HepG2 (cell line): ENCODE results near the gene OSBPL2.

Experiments used
- ARNT ChIP-seq: fragments of 450-650 bp; IDR thresholded peaks from 2 replicates; pipeline ENCODE4 v1.6.1; 2017
- CENPX ChIP-seq: sonication (generic); formaldehyde crosslinking; IDR thresholded peaks from 2 replicates; pipeline ENCODE4 v1.9.0; 2021; ENCODE audit warnings: mild to moderate bottlenecking, missing genetic modification reagents, moderate library complexity
- HDAC6 ChIP-seq: fragments of 200-600 bp; sonication (generic); IDR thresholded peaks from 2 replicates; pipeline ENCODE4 v1.7.0; 2017; ENCODE audit warnings: mild to moderate bottlenecking, antibody characterized with exemption, low read length, low read depth
- HNRNPK ChIP-seq: fragments of 200-400 bp; formaldehyde crosslinking; IDR thresholded peaks from 2 replicates; pipeline ENCODE4 v1.6.1; 2018; ENCODE audit warnings: low read length, low read depth, moderate library complexity, mild to moderate bottlenecking; ENCODE audit not compliant: poor library complexity, severe bottlenecking
- HOXD1 ChIP-seq: sonication (generic); formaldehyde crosslinking; IDR thresholded peaks from 2 replicates; pipeline ENCODE4 v1.5.0; 2020; ENCODE audit warnings: missing genetic modification reagents
- NFRKB ChIP-seq: fragments of 450-650 bp; IDR thresholded peaks from 2 replicates; pipeline ENCODE4 v1.6.1; 2017
- POGZ ChIP-seq: sonication (generic); formaldehyde crosslinking; IDR thresholded peaks from 2 replicates; pipeline ENCODE4 v1.4.0; 2020; ENCODE audit warnings: mild to moderate bottlenecking, missing genetic modification reagents
- POLR2AphosphoS5 ChIP-seq: IDR thresholded peaks from 2 replicates; pipeline ENCODE4 v1.6.1; 2012; ENCODE audit warnings: low read depth, low read length
- TCF7 ChIP-seq: sonication (generic); IDR thresholded peaks from 2 replicates; pipeline ENCODE4 v1.6.1; 2016; ENCODE audit warnings: antibody characterized with exemption, low read depth
- ZNF792 ChIP-seq: IDR thresholded peaks from 2 replicates; pipeline ENCODE4 v1.6.1; 2016
- TF ChIP-seq, protein P1 (sequence below): sonication (generic); formaldehyde crosslinking; IDR thresholded peaks from 2 replicates; pipeline ENCODE4 v1.5.1; 2020; ENCODE audit warnings: missing genetic modification reagents, mild to moderate bottlenecking, borderline replicate concordance
- TF ChIP-seq, protein P2 (sequence below): IDR thresholded peaks from 2 replicates; pipeline ENCODE4 v1.6.1; 2016; ENCODE audit warnings: missing genetic modification reagents, missing compliant biosample characterization
- TF ChIP-seq, protein P3 (sequence below): sonication (generic); formaldehyde crosslinking; IDR thresholded peaks from 2 replicates; pipeline ENCODE4 v1.5.0; 2020; ENCODE audit warnings: mild to moderate bottlenecking, missing genetic modification reagents, moderate library complexity
- TF ChIP-seq, protein P4 (sequence below), 2 experiments: fragments of 450-650 bp in 1 of 2; sonication (generic) in 1 of 2; formaldehyde crosslinking; IDR thresholded peaks; 2 replicates each; pipeline versions ENCODE4 v1.5.0 to v1.8.0; 2020 to 2022; ENCODE audit warnings: mild to moderate bottlenecking in 1 of 2, missing genetic modification reagents in 1 of 2

DNA sequence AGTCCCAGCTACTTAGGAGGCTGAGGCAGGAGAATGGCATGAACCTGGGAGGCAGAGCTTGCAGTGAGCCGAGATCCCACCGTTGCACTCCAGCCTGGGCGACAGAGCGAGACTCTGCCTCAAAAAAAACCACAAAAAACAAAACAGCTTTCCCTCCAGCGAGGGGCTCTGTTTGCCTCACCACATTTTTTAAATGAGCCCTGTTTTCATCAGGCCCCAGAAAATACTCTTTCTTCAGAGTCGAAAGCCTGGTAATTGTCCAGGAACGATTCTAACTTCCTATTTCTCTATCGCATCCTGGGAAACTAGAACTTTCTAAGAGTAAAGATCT lies 43.3 kb upstream of the OSBPL2 start:
- TF ChIP-seq ARNT (no peak), HOXD1 (CRISPR knock-in tag) (no peak), HDAC6 (no peak), CENPX (CRISPR knock-in tag) (no peak), TCF7 (no peak), POLR2AphosphoS5 (no peak), ZNF792 (CRISPR knock-in tag) (no peak), POGZ (CRISPR knock-in tag) (no peak), NFRKB (no peak), HNRNPK (no peak)
- TF ChIP-seq, protein P1, sequence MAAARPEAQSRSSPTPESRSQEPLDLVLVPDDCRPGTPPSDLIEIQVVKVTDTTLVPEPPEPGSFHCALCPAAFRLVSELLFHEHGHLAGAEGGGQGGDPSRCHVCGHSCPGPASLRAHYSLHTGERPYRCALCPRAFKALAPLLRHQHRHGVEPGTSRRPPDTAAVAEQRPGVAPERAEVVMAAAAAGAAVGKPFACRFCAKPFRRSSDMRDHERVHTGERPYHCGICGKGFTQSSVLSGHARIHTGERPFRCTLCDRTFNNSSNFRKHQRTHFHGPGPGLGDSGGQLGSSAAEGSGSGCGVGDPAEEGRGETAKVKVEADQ (CRISPR knock-in tag) = no peak
- TF ChIP-seq, protein P2, sequence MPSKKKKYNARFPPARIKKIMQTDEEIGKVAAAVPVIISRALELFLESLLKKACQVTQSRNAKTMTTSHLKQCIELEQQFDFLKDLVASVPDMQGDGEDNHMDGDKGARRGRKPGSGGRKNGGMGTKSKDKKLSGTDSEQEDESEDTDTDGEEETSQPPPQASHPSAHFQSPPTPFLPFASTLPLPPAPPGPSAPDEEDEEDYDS (CRISPR knock-in tag) = no peak
- TF ChIP-seq, protein P3, sequence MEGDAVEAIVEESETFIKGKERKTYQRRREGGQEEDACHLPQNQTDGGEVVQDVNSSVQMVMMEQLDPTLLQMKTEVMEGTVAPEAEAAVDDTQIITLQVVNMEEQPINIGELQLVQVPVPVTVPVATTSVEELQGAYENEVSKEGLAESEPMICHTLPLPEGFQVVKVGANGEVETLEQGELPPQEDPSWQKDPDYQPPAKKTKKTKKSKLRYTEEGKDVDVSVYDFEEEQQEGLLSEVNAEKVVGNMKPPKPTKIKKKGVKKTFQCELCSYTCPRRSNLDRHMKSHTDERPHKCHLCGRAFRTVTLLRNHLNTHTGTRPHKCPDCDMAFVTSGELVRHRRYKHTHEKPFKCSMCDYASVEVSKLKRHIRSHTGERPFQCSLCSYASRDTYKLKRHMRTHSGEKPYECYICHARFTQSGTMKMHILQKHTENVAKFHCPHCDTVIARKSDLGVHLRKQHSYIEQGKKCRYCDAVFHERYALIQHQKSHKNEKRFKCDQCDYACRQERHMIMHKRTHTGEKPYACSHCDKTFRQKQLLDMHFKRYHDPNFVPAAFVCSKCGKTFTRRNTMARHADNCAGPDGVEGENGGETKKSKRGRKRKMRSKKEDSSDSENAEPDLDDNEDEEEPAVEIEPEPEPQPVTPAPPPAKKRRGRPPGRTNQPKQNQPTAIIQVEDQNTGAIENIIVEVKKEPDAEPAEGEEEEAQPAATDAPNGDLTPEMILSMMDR (CRISPR knock-in tag) = no peak
- TF ChIP-seq, protein P4, sequence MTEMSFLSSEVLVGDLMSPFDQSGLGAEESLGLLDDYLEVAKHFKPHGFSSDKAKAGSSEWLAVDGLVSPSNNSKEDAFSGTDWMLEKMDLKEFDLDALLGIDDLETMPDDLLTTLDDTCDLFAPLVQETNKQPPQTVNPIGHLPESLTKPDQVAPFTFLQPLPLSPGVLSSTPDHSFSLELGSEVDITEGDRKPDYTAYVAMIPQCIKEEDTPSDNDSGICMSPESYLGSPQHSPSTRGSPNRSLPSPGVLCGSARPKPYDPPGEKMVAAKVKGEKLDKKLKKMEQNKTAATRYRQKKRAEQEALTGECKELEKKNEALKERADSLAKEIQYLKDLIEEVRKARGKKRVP (CRISPR knock-in tag; IDR thresholded peaks at IDR 0.05) = no peak
